ENCODE results near the gene RHEB.
"Not testable (repeated sequence)": the region's sequence is repeated elsewhere in the genome, so short reads cannot be mapped to it uniquely, and the experiment has no call there.

Gene RHEB

GRCh38 chr7:151519765-151520418, at the start of gene RHEB:
Gene RHEB, minus strand, starts transcription at chr7:151519895. Its CDS starts 384 bp downstream, at chr7:151519511.
- peak; percentile 99 for DNase-seq (ENCODE audit: low read depth in 2 of 2)

GRCh38 chr7:151566897-151567320, 47.2 kb upstream of the RHEB start:
- peak; percentile 42 to 50 for DNase-seq (ENCODE audit: low read depth in 2 of 2)

- DNase-seq (ENCODE audit: low read depth in 2 of 2), result peak; percentile 18 to 21
Observed at GRCh38 chr7:151565541-151565940, 45.8 kb upstream of the RHEB start.

GRCh38 chr7:151560243-151560642, 40.5 kb upstream of the RHEB start:
- DNase-seq (ENCODE audit: low read depth in 2 of 2), result no peak

GRCh38 chr7:151559557-151560183, 40.0 kb upstream of the RHEB start:
- no peak for DNase-seq (ENCODE audit: low read depth in 2 of 2)

GRCh38 chr7:151558575-151558974, 38.9 kb upstream of the RHEB start:
- DNase-seq (ENCODE audit: low read depth in 2 of 2), result peak; percentile 79 to 80

GRCh38 chr7:151556592-151556991, 36.9 kb upstream of the RHEB start:
- no peak for DNase-seq (ENCODE audit: low read depth in 2 of 2)

- DNase-seq (ENCODE audit: low read depth in 2 of 2), result no peak
Observed at GRCh38 chr7:151553356-151553755, 33.7 kb upstream of the RHEB start.

GRCh38 chr7:151552352-151553028, 32.8 kb upstream of the RHEB start:
- DNase-seq (ENCODE audit: low read depth in 2 of 2), result no peak

GRCh38 chr7:151551820-151552219, 32.1 kb upstream of the RHEB start:
- DNase-seq (ENCODE audit: low read depth in 2 of 2), result no peak

GRCh38 chr7:151550656-151551286, 31.1 kb upstream of the RHEB start:
- DNase-seq (ENCODE audit: low read depth in 2 of 2), result peak; percentile 76 to 80

GRCh38 chr7:151549644-151550043, 29.9 kb upstream of the RHEB start:
- no peak for DNase-seq (ENCODE audit: low read depth in 2 of 2)

- no peak for DNase-seq (ENCODE audit: low read depth in 2 of 2)
Observed at GRCh38 chr7:151549083-151549482, 29.4 kb upstream of the RHEB start.

- DNase-seq (ENCODE audit: low read depth in 2 of 2), result no peak
Observed at GRCh38 chr7:151544183-151544582, 24.5 kb upstream of the RHEB start.

GRCh38 chr7:151542606-151543130, 23.0 kb upstream of the RHEB start:
- DNase-seq (ENCODE audit: low read depth in 2 of 2), result no peak

GRCh38 chr7:151541709-151542499, 22.2 kb upstream of the RHEB start:
- no peak for DNase-seq (ENCODE audit: low read depth in 2 of 2)

GRCh38 chr7:151540146-151540545, 20.5 kb upstream of the RHEB start:
- no peak for DNase-seq (ENCODE audit: low read depth in 2 of 2)

GRCh38 chr7:151539088-151539671, 19.5 kb upstream of the RHEB start:
- no peak for DNase-seq (ENCODE audit: low read depth in 2 of 2)

- no peak for DNase-seq (ENCODE audit: low read depth in 2 of 2)
Observed at GRCh38 chr7:151537818-151538561, 18.3 kb upstream of the RHEB start.

GRCh38 chr7:151536178-151536577, 16.5 kb upstream of the RHEB start:
- not testable (repeated sequence) for DNase-seq (ENCODE audit: low read depth in 2 of 2)

Measured in fibroblast of skin of left quadriceps (primary cell).